Smooth muscle cell of the brain vasculature (primary cell): ENCODE results near the gene PRMT7.

Experiments used
- DNase-seq: peaks from one replicate; pipeline ENCODE4 v3.0.0-alpha.2; 2012; ENCODE audit warnings: low read depth, low spot score

Gene PRMT7

GRCh38 chr16:68363658-68364521 lies 53.1 kb downstream of the PRMT7 start:
- no peak for DNase-seq

DNA sequence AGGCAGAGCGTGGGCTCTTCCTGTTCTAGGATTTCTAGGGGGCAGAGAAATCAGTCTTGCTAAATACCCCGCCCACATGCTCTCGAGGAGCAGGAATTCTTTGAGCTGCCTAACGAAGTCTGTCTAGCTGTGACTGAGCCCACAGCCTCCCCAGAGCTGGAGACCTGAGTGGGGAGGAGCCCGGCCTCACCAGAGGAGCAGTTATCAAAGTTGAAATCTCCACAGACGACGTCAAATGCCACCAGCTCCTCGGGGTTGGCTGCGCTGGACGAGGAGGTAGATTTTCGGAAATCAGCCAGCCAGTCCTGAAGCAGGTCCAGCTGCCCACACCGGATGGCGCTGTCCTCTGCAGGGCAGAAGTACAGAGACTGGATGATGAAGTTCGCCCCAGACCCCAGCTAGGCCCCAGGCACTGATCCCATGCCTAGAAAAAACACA lies 53.8 kb downstream of the PRMT7 start:
- no peak for DNase-seq

DNA sequence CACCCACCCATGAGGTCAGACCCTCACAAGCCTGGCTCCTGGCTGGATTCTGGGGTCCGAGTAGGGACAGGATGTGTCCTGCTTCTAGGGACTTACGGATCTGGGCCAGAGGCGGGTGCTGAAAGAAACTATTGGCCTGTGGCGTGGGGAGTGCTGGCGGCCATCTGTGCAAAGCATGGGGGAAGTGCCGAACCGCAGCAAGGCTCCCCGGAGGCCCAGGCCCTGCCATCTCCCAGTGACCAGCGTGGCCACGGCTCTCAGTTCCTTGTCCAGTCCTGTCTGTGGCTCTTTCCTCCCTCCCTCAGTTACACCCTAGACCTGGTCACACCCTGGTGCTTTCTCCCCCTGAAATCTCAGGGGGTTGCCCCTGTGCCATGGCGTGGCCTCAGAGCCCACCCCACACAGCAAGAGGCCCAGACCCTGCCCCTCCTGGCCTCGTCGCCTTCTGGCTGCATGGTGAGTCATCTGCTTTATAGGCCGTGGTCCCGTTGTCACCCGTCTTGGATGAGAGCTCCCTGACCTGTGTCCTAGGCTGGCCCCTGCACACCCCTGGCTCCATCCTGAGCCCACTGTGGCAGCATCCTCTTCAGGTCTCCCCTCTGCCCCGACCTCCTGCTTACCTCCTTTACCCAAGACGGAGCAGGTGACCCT lies 54.5 kb downstream of the PRMT7 start:
- DNase-seq: no peak

DNA sequence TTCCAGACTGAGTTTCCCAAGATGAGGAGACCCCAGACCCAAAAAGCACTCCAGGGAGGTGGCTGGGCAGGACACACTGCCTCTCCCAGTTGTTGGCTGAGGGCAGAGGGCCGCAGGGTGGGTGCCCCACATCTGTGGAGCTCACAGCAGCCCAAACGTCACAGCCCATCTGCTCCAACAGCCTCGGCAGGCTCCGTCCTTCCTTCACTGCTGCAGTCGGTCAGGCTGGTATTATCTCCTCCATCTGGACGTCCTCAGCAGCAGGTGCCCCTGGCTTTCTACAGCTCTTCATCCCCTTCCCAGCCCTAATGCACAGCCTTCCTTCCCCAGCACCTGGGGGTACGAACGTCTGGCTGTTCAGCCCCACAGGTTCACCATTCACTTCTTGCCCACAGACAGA lies 55.2 kb downstream of the PRMT7 start:
- no peak for DNase-seq

DNA sequence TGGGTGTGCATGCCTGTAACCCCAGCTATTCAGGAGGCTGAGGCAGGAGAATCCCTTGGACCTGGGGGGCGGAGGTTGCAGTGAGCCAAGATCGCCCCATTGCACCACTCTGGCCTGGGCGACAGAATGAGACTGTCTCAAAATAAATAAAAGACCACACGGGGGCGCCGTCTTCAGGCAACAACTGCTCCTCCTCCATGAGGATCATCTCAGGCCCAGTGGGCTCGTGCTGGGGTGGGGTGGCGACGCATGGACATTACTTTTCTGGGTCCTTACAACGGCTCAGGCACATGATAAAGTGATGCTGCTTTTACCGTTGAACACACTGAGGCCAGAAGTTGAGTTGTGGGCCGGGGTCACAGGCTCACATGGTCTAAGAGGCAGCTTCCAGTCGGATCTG lies 56.2 kb downstream of the PRMT7 start:
- no peak for DNase-seq

- DNase-seq: no peak
Measured at GRCh38 chr16:68367440-68367839, 56.6 kb downstream of the PRMT7 start.

DNA sequence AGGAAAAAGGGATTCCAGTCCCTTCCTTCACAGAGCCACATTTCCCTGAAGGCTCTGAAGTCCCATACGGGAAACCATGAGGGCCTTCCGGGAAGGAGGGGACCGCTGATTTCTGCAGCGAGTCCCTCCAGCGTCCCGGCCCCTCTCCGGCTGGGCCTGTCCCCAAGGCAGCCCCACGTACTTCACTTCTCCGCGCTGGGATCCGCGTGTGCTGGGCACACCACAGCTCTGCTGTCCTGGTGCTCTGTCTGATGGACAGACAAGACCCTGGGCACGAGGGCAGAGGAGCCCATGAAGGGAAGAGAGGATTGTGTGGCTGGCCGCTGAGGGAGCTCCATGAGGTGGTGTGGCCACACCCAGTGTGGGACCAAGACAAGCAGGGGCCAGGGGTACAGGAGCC lies 57.1 kb downstream of the PRMT7 start:
- DNase-seq: no peak

GRCh38 chr16:68368301-68368888 lies 57.6 kb downstream of the PRMT7 start:
- no peak for DNase-seq

DNA sequence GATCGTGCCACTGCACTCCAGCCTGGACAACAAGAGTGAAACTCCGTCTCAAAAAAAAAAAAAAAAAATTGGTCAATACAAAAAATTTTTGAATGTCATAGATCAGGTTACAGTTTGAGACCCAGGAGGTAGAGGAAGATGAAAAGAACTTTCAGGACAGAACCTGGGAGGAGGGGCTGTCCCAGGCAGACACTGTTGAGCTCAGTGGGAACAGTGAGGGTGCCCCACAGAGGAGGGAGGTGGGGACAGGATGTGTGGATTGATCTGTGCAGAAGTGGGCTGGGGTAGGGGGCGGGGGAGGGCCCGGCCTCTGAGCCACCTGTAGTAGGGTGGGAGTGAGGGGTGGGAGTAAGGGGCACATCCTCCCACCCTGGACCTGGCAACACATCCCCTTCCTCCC lies 58.3 kb downstream of the PRMT7 start:
- no peak for DNase-seq

- DNase-seq: no peak
Measured at GRCh38 chr16:68369697-68370580, 59.1 kb downstream of the PRMT7 start.

DNA sequence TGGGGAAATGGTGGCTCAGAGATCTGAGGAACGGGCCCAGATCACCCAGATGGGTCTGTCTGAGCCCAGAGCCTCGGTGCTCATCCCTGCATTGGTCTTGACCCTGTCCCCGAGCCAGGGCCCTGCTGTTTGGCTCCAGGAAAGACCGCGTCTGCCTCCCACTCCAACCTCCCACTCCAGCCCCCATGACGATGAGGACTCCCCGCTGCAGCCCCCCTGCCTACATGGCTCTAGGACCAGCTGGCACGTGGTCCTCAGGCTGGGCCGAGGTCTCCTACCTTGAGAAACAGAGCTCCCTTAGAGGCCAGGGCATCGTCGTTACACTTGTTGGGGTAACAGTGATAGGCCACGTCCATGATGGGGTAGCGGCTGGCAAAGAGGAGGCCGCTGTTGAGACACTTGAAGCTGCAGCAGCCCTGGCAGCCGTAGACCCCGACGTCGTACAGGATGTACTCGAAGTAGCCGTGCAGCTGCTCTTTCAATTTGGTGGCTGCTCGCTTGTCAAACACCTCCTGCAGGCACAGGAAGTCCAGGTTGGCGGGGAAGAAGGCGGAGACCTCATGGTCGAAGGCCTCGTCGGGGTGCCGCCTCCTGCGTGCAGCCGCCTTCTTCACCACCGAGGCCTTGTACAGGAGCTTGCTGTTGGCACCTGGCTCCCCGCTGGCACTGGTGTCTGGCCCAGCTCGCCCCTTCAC lies 59.9 kb downstream of the PRMT7 start:
- DNase-seq: no peak

- no peak for DNase-seq
Measured at GRCh38 chr16:68371276-68371651, 60.4 kb downstream of the PRMT7 start.

- DNase-seq: no peak
Measured at GRCh38 chr16:68371706-68372380, 61.0 kb downstream of the PRMT7 start.

DNA sequence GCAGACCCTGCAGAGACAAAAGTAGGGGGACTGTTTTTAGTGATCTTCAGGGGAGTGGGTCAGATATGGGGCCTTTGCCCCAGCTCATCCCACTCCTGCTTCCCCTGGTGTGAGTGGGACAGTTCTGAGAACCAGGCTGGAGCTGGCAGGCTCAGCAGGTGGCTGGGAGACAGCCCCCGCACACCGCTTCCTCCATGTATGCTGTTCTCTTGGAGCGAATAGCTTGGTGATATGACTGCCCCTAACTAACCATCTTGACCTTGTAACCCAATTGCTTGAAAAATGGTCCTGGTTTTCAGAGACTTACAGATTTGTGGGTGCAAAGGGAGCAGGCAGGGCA lies 61.5 kb downstream of the PRMT7 start:
- DNase-seq: no peak

DNA sequence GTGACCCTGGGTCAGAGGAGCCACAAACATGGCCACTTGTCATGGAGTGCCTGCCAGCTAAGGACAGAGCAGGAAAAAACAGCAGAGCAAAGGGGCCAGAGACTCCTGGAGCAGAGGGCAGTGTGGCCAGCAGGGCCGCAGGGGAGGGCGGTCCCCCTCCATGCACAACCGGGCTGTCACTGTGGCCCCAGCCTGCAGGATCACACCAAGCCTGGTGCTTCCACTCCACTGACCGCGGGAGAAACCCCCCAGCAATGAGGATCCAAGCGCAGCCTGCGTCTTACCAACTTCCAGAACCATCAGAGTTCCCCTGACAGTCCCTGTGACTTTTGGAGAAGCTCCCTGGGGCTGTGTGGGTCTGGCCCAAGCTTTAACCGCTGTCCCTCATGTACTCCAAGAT lies 62.0 kb downstream of the PRMT7 start:
- no peak for DNase-seq

- DNase-seq: no peak
Measured at GRCh38 chr16:68373528-68374245, 62.9 kb downstream of the PRMT7 start.

DNA sequence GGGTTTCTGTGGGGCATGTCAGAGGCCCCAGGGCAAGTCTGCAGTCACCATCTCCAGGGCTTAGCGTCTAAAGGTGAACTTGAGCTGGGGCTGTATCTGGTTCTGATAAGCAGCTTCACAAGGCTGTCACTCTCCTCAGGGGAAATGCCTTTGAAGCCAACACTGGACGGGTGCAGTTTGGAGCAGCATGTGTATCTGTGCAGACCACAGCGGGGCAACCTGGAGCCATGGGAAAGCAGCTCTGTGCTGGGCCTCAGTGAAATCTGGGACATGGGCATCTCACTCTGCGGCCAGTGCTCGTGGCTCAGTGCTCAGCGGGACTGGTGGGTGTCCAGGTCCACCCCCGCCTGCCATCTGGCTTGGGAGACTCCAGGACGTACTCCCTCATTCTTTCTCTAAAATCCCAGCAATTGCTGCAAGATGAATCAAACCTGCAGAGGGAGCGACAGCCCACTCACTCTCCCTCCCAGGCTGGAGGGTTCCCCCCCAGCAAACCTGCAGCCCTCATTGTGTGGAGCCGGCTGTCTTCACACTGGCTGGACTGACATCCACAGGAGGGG lies 63.5 kb downstream of the PRMT7 start:
- DNase-seq: no peak

DNA sequence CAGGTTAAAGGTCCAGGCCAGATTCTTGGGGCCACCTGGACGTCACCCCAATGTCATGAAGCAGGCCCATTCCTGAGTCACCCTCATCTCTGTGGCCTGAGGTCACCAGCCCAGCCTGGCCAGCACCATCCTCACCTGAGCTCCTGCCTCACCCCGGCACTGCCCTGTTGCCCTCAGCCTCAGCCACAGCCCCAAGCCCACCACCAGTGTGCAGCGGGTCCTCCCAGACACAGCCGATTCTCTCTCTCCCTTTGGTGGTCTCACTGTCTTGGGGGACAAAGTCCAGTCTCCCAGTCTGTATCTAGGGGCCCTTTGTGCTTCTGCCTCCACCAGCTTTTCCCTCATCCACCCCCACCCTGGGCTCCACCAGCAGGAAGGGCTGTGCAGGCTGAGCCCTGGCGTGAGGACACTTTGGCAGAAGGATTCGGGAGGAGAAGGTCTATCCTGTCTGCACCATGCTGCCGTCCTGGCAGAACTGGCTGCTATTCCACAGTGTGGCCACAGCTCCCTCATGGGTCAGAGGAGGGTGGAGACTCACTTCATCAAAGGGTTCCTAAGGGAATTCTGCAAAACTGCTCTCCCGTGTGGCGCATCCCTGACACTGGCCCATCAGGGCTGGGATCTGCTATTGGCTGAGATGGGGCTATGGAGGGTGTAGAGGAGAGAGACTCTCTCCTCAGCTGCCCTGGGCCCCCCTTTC lies 64.3 kb downstream of the PRMT7 start:
- no peak for DNase-seq
